ENCODE data around the gene PIP5K1C. TPM values are rescaled to one million over a fixed set of nuclear protein-coding genes. Genes with fewer than 3 reads are reported as not detected.

PIP5K1C gene
- total RNA-seq, 1 experiment from 2014 or later, result 18.9 TPM

GRCh38 chr19:3695124-3695733, 5.0 kb downstream of the PIP5K1C start:
- DNase-seq (ENCODE audit: low spot score), result no peak

DNA sequence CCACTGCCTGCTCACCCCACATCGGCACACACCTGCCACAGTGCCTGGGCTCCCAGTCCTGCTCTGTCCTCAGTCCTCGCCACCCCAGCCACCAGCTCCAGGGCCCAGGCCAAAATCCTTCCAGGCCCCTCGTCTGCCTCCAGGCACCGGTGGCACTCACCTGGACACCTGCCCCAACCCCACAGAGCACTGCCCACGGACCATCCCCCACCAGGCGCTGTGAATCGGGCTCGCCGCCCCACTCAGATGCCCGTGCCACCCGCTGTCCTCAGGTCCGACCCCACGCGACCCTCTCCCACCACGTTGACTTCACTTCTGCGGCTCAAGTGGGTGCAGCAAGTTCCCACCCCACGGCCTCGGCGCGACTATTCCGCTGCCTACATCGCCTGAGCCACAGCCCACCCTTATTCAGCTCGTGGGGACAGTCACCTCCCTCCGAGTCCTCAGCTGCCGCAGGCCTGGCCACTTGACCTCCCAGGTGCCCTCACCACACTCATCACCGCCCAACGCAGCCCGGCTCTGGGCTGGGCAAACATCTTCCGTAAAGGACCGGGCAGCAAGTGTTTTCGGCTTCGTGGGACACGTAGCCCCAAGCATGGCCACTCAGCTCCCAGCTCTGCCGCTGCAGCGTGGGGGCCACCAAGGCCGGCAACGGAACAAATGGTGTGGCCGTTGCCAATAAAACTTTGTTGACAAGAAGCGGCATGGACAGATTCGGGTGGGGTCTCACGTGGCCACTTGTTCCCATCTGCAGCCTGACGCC, 5.7 kb downstream of the PIP5K1C start:
- no peak for DNase-seq (ENCODE audit: low spot score)

DNA sequence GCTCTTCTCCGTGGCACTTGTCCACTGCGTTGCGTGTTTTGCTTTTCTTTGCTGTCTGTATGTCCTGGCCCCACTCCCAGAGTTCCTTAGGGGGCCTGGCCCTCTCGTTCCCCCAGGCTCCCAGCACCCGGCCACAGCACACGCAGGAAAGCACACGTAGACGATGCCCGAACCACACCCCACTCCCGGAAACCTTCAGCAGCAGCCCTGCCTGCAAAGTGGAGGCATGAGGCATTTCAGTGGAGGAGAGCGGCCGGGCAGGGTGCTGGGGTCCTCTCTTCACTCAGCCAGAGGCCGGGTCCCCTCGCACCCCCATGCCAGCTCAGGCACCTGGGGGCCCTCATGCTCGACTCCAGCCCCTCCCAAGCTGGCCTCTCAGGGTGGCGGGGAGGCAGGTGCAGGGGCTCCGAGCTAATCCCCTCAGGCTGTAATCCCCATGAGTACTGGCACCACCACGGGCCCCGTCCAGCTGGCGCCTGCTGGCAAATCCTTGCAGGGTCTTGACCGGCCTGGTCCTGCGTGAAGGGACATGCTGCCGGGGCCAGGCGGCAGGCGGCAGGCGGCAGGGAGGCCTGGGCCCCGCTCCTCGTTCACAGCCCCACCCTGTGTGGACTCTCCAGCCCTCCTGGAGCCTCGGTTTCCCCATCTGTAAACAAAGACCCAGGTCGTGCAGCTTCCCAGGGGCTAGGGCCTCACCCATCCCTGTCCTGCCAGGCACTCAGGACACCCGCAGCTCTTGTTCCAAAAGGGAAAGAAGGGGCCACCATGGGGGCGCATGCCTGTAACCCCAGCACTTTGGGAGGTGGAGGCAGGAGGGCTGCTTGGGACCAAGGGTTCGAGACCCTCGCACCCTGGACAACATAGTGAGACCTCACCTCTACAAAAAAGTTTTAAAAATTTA, 7.0 kb downstream of the PIP5K1C start:
- DNase-seq (ENCODE audit: low spot score), result no peak

DNA sequence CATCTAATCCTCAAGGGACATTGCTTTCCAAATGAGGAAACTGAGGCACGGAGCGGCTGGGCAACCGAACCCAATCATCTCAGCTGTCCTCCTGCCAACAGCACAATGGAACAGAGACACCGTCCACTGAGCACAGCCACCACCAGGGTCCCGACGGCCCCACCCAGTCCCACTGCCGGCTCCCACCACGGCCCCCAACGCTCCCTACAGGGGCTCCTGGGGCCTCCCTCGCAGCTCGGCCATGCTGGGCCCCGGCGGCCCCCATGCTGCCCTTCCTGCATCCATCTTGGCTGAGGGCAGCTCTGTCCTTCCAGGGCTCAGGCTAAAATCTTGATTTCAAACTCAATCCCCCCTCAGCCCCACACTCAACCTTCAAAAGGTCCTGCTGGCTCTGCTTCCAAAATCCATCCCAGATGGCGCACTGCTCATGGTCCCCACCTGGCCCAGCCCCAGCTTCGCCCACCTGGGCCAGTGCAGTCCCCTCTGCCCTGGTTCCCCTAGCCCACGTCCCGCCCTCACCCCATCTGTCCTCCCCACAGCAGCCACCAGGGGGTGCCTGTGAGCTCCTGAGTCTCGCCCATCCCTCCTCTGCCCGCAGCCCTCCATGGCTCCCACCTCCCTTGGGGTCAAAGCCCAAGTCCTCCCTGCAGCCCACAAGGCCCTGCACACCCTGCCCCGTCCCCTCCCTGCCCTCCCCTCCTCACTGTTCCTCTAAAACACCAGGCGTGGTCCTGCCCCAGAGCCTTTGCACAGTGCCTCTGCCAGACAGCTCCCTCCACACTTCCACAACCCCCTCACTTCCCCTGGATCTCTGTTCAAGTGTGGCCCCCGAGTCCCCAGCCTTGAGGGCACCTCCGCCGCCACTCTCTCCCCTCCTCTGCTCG, 7.9 kb downstream of the PIP5K1C start:
- no peak for DNase-seq (ENCODE audit: low spot score)

- DNase-seq (ENCODE audit: low spot score), result no peak
These were observed 8.5 kb downstream of the PIP5K1C start for GRCh38 chr19:3691726-3692125.

DNA sequence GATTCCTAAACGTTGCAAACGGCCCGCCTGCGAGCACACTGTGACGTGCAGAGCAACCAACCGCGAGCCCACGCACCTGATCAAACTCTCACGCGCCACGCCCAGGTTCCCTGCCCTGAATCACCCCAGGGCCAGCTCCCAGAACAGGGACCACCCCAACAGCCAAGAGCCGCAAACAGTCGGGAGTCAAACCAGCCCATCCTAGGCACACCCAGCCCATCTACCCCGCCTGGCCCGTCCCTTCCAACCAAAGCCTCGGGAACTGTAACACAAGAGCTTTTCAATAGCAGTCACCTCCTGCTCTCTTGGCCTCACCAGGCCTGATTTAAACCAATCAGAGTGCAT, 8.9 kb downstream of the PIP5K1C start:
- DNase-seq (ENCODE audit: low spot score), result no peak

DNA sequence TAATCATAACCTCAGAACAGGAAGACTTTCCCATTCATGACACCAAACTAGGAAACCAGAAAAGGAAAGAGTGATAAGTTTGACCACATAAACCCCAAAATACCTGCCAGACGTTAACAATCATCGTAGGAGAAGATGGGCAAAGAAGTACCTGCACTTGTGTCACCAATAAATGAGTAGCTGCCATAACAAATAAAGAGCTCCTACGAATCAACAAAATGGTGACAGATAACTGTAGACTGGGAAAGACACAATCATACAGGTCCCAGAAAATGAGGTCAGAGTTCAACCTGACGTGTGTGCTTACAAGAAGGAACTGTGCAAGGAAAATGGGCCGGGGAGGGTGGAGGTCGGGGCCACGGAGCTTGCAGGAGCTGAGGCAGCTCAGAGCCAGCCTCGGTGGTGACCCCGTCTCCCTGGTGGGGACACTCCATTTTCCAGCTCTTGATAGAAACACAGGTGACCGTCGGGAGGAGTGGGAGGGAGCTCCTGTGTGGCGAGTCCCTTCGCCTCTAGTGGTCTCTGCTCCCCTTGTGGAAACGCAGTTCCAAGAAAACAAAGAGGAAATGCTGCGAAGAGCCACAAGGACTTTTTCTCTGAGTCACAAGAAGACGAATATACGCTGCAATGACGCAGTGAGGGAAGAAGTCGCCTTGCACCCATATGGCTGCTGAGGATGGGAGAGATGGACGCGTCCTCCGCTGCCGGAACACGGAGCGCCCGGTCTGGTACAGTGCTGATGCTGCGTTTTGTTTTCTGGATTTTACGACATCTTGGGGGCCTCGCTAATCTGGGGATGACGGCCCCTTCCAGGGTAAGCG, 9.5 kb downstream of the PIP5K1C start:
- no peak for DNase-seq (ENCODE audit: low spot score)

DNA sequence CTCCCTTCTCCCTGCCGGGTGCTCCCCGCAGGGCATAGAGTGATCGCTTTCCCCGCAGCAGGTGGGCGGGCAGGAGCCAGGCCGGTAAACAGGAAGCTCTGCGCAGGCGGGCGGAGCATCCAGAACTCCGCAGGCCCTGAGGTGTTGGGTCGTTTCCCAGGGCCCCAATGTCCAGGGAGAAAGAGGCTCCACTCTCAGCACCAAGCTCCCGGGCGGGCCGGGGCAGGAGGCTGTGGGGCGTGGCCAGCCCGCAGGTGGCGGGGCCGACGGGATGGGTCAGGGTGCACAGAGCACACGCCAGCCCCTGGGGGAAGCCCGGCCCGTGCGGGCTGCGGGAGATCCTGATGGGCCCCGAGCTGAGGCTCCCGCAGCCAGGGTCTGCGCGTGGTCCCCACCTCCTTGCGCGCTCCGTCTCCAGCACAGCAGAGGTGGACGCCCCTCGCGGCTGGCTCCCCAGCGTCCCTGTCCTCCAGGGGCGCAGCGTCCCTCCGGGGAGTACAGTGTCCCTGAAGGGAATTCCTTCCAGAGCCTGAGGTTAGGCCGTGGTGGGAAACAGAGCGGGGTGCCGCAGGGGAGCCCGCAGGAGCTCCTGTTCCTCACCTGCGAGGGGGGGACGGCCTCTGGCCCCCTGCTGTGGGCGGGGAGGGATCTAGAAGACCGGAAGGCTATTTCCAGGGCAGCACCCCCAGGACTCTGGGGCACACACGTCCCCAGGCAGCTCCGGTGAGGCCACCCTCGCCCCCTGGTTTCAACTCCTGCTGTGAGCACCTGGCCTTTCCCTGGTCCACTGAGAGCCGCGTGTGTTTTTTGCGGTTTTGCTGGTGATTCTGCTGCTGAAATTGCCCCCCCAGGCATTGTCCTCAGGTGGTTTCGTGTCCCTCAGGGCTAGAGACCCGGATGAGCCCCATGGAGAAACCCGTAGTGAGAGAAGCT, 12.2 kb downstream of the PIP5K1C start:
- no peak for DNase-seq (ENCODE audit: low spot score)

DNA sequence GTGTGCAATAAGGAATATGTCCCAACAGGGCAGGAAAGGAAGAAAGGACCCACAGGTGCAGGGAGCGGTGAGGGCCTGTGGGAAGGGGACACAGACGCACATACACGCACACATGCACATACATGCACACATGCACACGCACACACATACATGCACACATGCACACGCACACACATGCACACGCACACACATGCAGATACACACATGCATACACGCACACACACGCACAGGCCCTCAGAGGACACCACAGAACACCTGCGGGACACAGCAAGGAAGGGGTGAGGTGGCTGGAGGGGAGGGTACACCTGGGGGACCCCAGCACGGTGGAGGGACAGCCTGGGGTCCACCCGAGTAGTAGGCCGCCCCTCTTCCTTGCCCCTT, 12.9 kb downstream of the PIP5K1C start:
- DNase-seq (ENCODE audit: low spot score), result no peak

- DNase-seq (ENCODE audit: low spot score), result no peak
These were observed 15.4 kb downstream of the PIP5K1C start for GRCh38 chr19:3684817-3685410.

GRCh38 chr19:3684054-3684816, 16.0 kb downstream of the PIP5K1C start:
- no peak for DNase-seq (ENCODE audit: low spot score)

DNA sequence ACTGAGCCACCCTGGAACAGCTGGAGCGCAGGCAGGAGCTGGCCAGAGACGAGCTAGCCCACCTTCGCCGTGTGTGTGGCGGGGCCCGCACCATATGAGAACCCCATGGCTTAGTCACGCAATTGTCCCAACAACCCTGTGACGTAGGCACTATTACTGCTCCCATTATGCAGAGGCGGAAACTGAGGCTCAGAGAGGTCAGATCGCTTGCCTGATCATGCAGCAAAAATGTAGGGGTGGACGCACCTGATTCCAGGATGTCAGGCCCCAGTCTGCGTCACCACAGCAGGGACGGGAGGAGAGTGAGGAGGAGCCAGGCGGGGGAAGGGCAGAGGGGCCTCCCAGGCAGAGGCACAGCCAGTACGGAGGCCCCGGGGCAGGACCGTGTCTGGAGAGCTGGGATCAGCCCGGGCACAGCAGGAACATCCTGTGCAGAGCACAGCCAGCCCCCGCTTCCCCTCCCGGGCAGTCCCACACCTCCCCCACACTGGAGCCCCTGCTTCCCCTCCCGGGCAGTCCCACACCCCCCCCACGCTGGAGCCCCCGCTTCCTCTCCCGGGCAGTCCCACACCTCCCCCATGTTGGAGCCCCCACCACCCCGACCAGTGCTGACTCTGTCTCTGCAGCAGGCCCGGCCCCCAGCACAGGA, 16.7 kb downstream of the PIP5K1C start:
- DNase-seq (ENCODE audit: low spot score), result no peak

- DNase-seq (ENCODE audit: low spot score), result no peak
These were observed 17.4 kb downstream of the PIP5K1C start for GRCh38 chr19:3682741-3683404.

DNA sequence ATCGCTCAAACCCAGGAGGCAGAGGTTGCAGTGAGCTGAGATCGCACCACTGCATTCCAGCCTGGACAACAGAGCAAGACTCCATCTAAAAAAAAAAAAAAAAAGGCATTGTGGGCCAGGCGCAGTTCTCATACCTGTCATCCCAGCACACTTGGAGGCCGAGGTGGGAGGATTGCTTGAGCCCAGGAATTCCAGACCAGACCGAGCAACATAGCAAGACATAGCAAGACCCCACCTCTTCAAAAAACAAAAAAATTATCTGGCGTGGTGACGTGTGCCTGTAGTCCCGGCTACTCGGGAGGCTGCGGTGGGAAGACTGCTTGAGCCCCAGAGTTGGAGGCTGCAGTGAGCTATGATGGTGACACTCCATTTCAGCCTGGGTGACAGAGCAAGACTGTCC, 18.0 kb downstream of the PIP5K1C start:
- DNase-seq (ENCODE audit: low spot score), result no peak

GRCh38 chr19:3680939-3681338, 19.3 kb downstream of the PIP5K1C start:
- DNase-seq (ENCODE audit: low spot score), result no peak

- DNase-seq (ENCODE audit: low spot score), result no peak
These were observed 20.7 kb downstream of the PIP5K1C start for GRCh38 chr19:3679581-3679980.

- no peak for DNase-seq (ENCODE audit: low spot score)
These were observed 21.1 kb downstream of the PIP5K1C start for GRCh38 chr19:3679138-3679537.

All from HT-29 (cell line).